RPMI7951 (cell line): ENCODE measurements around the gene PROX1. TPM values are rescaled to one million over a fixed set of nuclear protein-coding genes. Genes with fewer than 3 reads are reported as not detected.
"Not testable (repeated sequence)": the region's sequence is repeated elsewhere in the genome, so short reads cannot be mapped to it uniquely, and the experiment has no call there.

Experiments used
- DNase-seq: peaks from one replicate; pipeline ENCODE4 v3.0.0-alpha.2; 2012; ENCODE audit warnings: low read depth
- total RNA-seq: library from RNA; depleted of rRNA; stranded (reverse); fragments of >200 nt; shearing (Covaris generic); gene quantifications from 2 replicates; pipeline ENCODE4 v1.2.3, GENCODE V29; 2014

PROX1 gene
- total RNA-seq, 1 experiment from 2014 or later, result 3.0 TPM

DNA sequence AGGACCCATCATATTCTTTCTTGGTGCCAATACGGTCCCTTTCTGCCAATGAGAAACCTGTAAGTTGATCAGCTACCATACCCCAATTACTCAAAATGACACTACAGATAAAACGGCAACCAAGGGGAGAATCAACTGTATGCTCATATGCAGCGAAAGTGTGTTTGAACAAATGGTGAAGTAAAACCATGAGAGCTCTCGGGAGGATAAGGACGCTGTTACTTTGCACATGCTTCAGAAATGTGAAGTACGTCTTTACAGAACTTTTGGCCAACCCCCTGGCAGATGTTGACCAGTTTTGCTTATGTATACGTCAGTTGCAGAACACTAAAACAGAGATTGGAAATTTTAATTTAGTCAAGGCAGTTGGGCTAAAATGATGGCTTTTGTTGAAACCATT, 79.6 kb downstream of the PROX1 start:
- no peak for DNase-seq

GRCh38 chr1:214067853-214068703, 80.3 kb downstream of the PROX1 start:
- no peak for DNase-seq

DNA sequence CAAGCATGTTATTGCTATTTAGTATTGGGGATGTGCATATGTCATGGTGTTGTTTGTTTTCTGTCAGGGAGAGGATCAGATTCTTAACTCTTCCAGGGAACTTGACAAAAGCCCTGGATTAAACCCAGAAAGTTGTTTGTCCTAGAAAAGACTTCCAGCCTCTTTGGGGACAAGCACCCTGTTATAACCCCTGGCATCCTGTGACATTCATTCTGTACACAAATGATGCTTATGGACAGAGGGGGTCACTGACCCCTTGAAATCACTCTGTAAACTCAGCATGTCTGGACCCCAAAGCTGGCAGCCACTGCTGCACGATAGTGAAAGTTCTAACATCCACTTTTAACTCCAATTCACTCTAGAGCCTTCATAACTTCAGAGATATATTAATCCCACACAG, 81.2 kb downstream of the PROX1 start:
- DNase-seq, result no peak

- no peak for DNase-seq
Observed at GRCh38 chr1:214071469-214071868, 83.7 kb downstream of the PROX1 start.

- DNase-seq, result no peak
Observed at GRCh38 chr1:214072426-214073157, 84.8 kb downstream of the PROX1 start.

GRCh38 chr1:214074477-214074876, 86.7 kb downstream of the PROX1 start:
- DNase-seq, result no peak

- DNase-seq, result no peak
Observed at GRCh38 chr1:214075305-214075998, 87.7 kb downstream of the PROX1 start.

DNA sequence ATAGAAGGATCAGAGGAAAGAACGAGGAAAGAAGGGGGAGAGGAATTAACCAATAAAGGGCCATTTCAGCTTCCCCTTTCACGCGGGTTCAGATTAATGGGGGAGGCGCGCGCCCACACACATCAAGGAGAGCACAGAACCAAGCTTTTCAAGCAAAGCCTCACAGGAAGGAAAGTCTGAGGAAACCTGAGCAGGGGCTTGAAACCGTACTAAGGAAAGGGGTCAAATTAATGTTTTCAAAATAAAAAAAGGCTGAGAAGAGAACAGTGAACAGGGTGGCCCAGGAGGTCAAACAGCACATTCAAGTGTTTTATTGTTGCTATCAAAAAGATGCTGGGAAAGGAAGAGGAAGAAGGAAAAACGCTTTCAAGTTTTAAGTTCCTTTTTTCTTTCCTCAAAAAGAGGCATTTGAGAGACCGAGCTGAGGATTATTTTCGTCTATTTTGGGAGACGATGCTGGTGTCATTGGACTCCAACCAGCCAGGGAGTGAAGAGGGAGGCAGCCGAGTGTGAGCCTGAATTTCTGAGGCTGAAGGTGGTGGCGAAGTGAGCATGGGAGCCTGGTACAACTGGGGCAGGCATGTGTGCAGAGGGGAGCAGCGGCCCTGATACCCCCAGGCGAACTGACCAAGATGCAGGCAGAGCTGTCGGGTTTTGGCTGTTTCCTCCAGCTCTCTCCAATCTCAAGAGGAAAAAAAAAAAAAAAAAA, 88.4 kb downstream of the PROX1 start:
- no peak for DNase-seq

DNA sequence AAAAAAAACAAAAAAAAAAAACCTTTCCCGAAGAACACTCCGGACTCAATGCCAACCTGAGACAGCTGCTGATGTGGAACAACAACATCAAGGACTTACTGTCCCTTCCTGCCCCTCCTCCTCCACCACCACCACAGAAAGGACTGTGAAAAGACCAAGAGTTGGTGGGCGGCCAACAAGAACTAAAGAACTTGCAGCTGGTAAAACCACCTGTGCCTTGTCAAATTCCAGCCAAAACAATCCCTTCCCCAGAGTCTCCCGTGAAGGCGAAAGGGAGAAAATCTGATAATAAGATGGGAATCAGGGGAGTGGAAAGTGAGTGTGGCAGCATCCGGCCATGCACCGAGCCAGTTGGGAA, 88.9 kb downstream of the PROX1 start:
- peak; percentile 64 for DNase-seq

GRCh38 chr1:214078950-214079349, 91.2 kb downstream of the PROX1 start:
- DNase-seq, result no peak

GRCh38 chr1:214085325-214085724, 97.6 kb downstream of the PROX1 start:
- DNase-seq, result no peak

DNA sequence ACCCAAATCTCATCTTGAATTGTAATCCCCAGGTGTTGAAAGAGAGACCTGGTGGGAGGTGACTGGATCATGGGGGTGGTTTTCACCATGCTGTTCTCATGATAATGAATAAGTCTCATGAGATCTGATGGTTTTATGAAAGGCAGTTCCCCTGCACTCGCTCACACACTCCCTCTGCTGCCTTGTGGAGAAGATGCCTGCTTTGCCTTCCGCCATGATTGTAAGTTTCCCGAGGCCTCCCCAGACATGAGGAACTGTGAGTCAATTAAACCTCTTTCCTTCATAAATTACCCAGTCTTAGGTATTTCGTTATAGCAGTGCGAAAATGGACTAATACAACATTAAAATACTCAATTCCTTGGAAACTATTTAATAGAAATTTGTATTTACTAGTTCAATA, 99.2 kb downstream of the PROX1 start:
- DNase-seq, result no peak

DNA sequence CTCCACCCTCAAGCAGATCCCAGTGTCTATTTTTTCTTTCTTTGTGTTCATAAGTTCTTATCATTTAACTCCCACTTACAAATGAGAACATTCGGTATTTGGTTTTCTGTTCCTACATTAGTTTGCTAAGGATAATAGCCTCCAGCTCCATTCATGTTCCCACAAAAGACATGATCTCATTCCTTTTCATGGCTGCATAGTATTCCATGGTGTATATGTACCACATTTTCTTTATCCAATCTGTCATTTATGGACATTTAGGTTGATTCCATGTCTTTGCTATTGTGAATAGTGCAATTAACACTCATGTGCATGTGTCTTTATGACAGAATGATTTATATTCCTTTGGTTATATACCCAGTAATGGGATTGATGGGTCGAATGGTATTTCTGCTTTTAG, 101.2 kb downstream of the PROX1 start:
- not testable (repeated sequence) for DNase-seq
